CD8-positive, alpha-beta memory T cell (primary cell): ENCODE data around the gene SH2D7. TPM values are rescaled to one million over a fixed set of nuclear protein-coding genes. Genes with fewer than 3 reads are reported as not detected.

Experiments
- CTCF ChIA-PET: fragments of 350-600 bp; sonication (Branson Sonifier 250); formaldehyde crosslinking; loops from one replicate; lab custom pipeline; 2021; ENCODE audit warnings: antibody characterized with exemption; lab: Charles Lee
- POLR2A ChIA-PET: fragments of 350-600 bp; sonication (Branson Sonifier 250); formaldehyde crosslinking; loops from one replicate; lab custom pipeline; 2021; ENCODE audit warnings: antibody characterized with exemption; lab: Charles Lee
- DNase-seq, 5 donors: peaks; one replicate each; pipeline versions ENCODE4 v3.0.0 to v3.0.0-alpha.2; 2020 to 2022; ENCODE audit warnings: mixed read lengths in 1 of 5
- H3K27ac ChIP-seq: one replicate; pipeline ENCODE4 v1.7.0; 2013; ENCODE audit warnings: low read depth, mild to moderate bottlenecking, low read length, moderate library complexity
- H3K27me3 ChIP-seq: 2 replicates; pipeline ENCODE4 v1.7.0; 2013; ENCODE audit warnings: low read length, mild to moderate bottlenecking; ENCODE audit not compliant: insufficient read depth, poor library complexity, severe bottlenecking
- H3K36me3 ChIP-seq: 2 replicates; pipeline ENCODE4 v1.7.0; 2013; ENCODE audit warnings: mild to moderate bottlenecking, low read length, moderate library complexity; ENCODE audit not compliant: insufficient read depth
- H3K4me1 ChIP-seq: 2 replicates; pipeline ENCODE4 v1.7.0; 2013; ENCODE audit warnings: mild to moderate bottlenecking, low read length, moderate library complexity; ENCODE audit not compliant: insufficient read depth
- H3K4me3 ChIP-seq: 2 replicates; pipeline ENCODE4 v1.7.0; 2013; ENCODE audit warnings: mild to moderate bottlenecking, low read length
- H3K9me3 ChIP-seq: 2 replicates; pipeline ENCODE4 v1.7.0; 2013; ENCODE audit warnings: mild to moderate bottlenecking, low read length
- H3K27ac Mint-ChIP-seq, 8 donors: one replicate each; pipeline ENCODE4 v1.8.0; 2020 to 2021; ENCODE audit warnings: mixed read lengths in 8 of 8, mild to moderate bottlenecking in 6 of 8, inconsistent platforms in 3 of 8, moderate library complexity in 3 of 8
- H3K27me3 Mint-ChIP-seq, 2 donors: one replicate each; pipeline ENCODE4 v1.8.0; 2020 to 2021; ENCODE audit warnings: mixed read lengths in 2 of 2, mild to moderate bottlenecking in 1 of 2, moderate library complexity in 1 of 2
- H3K36me3 Mint-ChIP-seq, 3 donors: one replicate each; pipeline ENCODE4 v1.8.0; 2020 to 2021; ENCODE audit warnings: mixed read lengths in 3 of 3, inconsistent platforms in 1 of 3, mild to moderate bottlenecking in 1 of 3
- H3K4me1 Mint-ChIP-seq, 3 donors: one replicate each; pipeline ENCODE4 v1.8.0; 2020 to 2021; ENCODE audit warnings: mixed read lengths in 3 of 3, inconsistent platforms in 1 of 3, mild to moderate bottlenecking in 1 of 3
- H3K4me3 Mint-ChIP-seq, 7 donors: one replicate each; pipeline ENCODE4 v1.8.0; 2020 to 2021; ENCODE audit warnings: mixed read lengths in 7 of 7, mild to moderate bottlenecking in 6 of 7, moderate library complexity in 4 of 7, inconsistent platforms in 2 of 7
- H3K9me3 Mint-ChIP-seq, 5 donors: one replicate each; pipeline ENCODE4 v1.8.0; 2020 to 2022; ENCODE audit warnings: mixed read lengths in 5 of 5, mild to moderate bottlenecking in 3 of 5, moderate library complexity in 2 of 5, inconsistent platforms in 1 of 5
- polyA plus RNA-seq: library from polyadenylated mRNA; unstranded; fragments of 300-500 nt; fragmentation: Illumina TruSeq; gene quantifications from one replicate; pipeline ENCODE4 v1.2.3, GENCODE V29; 2021
- total RNA-seq, 2 experiments: library from RNA; stranded (reverse); gene quantifications; one replicate each; pipeline ENCODE4 v1.2.3, GENCODE V29; 2021

SH2D7 gene
- total and polyA plus RNA-seq, 3 experiments from 2014 or later: not detected

DNA sequence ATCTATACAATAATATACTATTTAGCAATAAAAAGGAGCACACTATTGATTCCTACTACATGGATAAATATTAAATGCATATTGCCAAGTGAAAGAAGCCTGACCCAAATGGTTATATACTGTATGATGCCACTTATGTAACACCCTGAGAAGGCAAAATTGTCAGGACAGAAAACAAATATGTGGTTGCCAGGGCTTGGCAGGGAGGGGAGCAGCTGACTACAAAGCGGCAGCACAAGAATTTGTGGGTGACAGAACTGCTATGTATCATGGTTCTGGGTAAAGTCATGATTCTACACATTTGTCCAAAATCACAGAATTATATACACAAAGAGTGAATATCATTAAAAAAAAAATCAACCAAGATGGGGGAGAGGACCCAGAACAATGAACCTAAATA is 37.4 kb upstream of the SH2D7 start:
- Mint-ChIP-seq H3K27ac (peak overlapping the region; percentile 87 to 99 (median 96)), H3K9me3 (no peaks in the 10 kb centered on the region), H3K4me1 (peaks cover 97 to 100% (median 99%) of the 10 kb centered on the region in 3 donors), H3K4me3 (peak overlapping the region; percentile 7 to 83 (median 75)), H3K36me3 (peaks cover 0 to 21% (median 2%) of the 10 kb centered on the region in 3 donors), H3K27me3 (no peaks in the 10 kb centered on the region)
- Histone ChIP-seq H3K4me3 (no peak overlapping the region), H3K4me1 (peaks cover 96% of the 10 kb centered on the region), H3K27me3 (no peaks in the 10 kb centered on the region), H3K36me3 (no peaks in the 10 kb centered on the region), H3K27ac (peak overlapping the region; percentile 64), H3K9me3 (no peaks in the 10 kb centered on the region)
- ChIA-PET POLR2A (interaction anchor here (0.8 to 2.3 kb wide), 3 partner anchors 10 to 20 kb away, joined by 3 to 8 read pairs (median 3); no protein-coding TSS in a partner anchor), CTCF (interaction anchor here (1.4 to 1.6 kb wide), 3 partner anchors 10 to 17 kb away, joined by 3 to 4 read pairs (median 4); no protein-coding TSS in a partner anchor)
- peak in 3 of 5 donors; percentile 22 to 80 (median 63) for DNase-seq

DNA sequence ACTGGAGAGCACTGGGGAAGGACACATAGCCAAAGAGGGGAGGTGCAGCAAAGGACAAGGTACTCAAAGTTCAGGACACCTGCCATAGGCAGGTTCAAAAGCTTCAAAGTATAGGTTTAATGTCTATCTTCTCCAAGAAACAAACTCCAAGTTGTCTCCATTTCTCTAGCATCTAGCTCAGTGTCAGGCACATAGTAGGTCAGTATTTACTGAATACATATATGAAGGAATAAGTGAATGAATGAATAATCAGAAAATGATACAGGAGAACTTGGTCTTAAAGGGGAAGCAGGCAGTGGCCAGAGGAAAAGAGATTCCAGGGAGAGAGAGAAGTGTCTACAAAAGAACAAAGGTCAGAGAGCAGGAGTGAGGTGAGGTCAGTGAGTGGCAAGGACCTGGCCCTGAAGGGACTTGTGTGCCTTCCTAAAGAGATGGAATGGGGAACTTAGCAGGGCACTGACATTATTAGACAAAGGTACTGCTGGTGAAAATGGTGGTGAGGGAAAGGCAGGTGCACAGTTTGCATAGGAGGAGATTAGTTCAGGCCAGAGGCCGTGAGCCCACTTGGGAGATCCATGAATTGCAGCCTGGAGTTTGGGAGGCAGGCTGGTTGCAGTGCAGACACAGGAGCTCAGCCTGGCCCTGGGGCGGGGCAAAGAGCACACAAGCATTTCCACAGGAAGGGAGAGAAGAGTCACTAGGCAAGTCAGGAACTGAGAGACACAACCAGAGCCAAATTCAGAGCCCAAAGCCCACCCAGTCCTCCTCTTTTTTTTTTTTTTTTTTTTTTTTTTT is 36.2 kb upstream of the SH2D7 start:
- Histone ChIP-seq H3K27ac (no peak overlapping the region), H3K9me3 (no peaks in the 10 kb centered on the region), H3K4me3 (peak overlapping the region; percentile 5), H3K36me3 (no peaks in the 10 kb centered on the region), H3K4me1 (peaks cover 96% of the 10 kb centered on the region), H3K27me3 (no peaks in the 10 kb centered on the region)
- H3K4me3 Mint-ChIP-seq: peak overlapping the region; percentile 16 to 83 (median 77)
- peak overlapping the region; percentile 87 to 99 (median 96) for H3K27ac Mint-ChIP-seq
- ChIA-PET CTCF (interaction anchor here (0.9 to 1.1 kb wide), 2 partner anchors 14 to 96 kb away, joined by 3 to 5 read pairs; no protein-coding TSS in a partner anchor), POLR2A (interaction anchor here (0.7 to 2.3 kb wide), 3 partner anchors 11 to 34 kb away, joined by 3 to 8 read pairs (median 7); no protein-coding TSS in a partner anchor)
- DNase-seq: peak in 1 of 5 donors; percentile 52
- H3K36me3 Mint-ChIP-seq: peaks cover 0 to 21% (median 2%) of the 10 kb centered on the region in 3 donors
- H3K9me3 Mint-ChIP-seq: no peaks in the 10 kb centered on the region
- H3K27me3 Mint-ChIP-seq: no peaks in the 10 kb centered on the region
- H3K4me1 Mint-ChIP-seq: peaks cover 90 to 95% (median 94%) of the 10 kb centered on the region in 3 donors

GRCh38 chr15:78056714-78057269 is 35.6 kb upstream of the SH2D7 start:
- no peaks in the 10 kb centered on the region for H3K9me3 ChIP-seq
- Mint-ChIP-seq H3K27ac (peak overlapping the region; percentile 87 to 99 (median 96)), H3K4me1 (peaks cover 85 to 91% (median 87%) of the 10 kb centered on the region in 3 donors), H3K9me3 (no peaks in the 10 kb centered on the region), H3K36me3 (peaks cover 0 to 21% (median 2%) of the 10 kb centered on the region in 3 donors), H3K4me3 (peak overlapping the region in 6 of 7 donors; percentile 74 to 83 (median 78)), H3K27me3 (no peaks in the 10 kb centered on the region)
- DNase-seq: peak in 1 of 5 donors; percentile 54
- H3K27me3 ChIP-seq: no peaks in the 10 kb centered on the region
- H3K4me1 ChIP-seq: peaks cover 91% of the 10 kb centered on the region
- H3K36me3 ChIP-seq: no peaks in the 10 kb centered on the region
- peak overlapping the region; percentile 5 for H3K4me3 ChIP-seq
- H3K27ac ChIP-seq: no peak overlapping the region
- ChIA-PET CTCF (interaction anchor here (0.9 to 1.1 kb wide), 2 partner anchors 15 to 97 kb away, joined by 3 to 5 read pairs; no protein-coding TSS in a partner anchor), POLR2A (interaction anchor here (0.7 to 2.3 kb wide), 2 partner anchors 22 to 35 kb away, joined by 7 to 8 read pairs; no protein-coding TSS in a partner anchor)

- Histone ChIP-seq H3K27me3 (no peaks in the 10 kb centered on the region), H3K4me3 (no peak overlapping the region), H3K27ac (no peak overlapping the region), H3K4me1 (peaks cover 91% of the 10 kb centered on the region), H3K36me3 (no peaks in the 10 kb centered on the region), H3K9me3 (no peaks in the 10 kb centered on the region)
- Mint-ChIP-seq H3K36me3 (peaks cover 0 to 14% (median under 1%) of the 10 kb centered on the region in 3 donors), H3K9me3 (no peaks in the 10 kb centered on the region), H3K4me3 (peak overlapping the region in 1 of 7 donors; percentile 16), H3K4me1 (peaks cover 77 to 82% (median 81%) of the 10 kb centered on the region in 3 donors), H3K27me3 (no peaks in the 10 kb centered on the region), H3K27ac (peak overlapping the region; percentile 77 to 99 (median 84))
- ChIA-PET POLR2A (interaction anchor here (0.5 to 2.2 kb wide), 2 partner anchors 10 to 12 kb away, joined by 3 to 8 read pairs; no protein-coding TSS in a partner anchor), CTCF (interaction anchor here (2.4 to 2.8 kb wide), 2 partner anchors 11 to 51 kb away, joined by 9 to 13 read pairs; no protein-coding TSS in a partner anchor)
- DNase-seq: peak in 1 of 5 donors; percentile 8
These were observed 34.6 kb upstream of the SH2D7 start for GRCh38 chr15:78057803-78058202.

DNA sequence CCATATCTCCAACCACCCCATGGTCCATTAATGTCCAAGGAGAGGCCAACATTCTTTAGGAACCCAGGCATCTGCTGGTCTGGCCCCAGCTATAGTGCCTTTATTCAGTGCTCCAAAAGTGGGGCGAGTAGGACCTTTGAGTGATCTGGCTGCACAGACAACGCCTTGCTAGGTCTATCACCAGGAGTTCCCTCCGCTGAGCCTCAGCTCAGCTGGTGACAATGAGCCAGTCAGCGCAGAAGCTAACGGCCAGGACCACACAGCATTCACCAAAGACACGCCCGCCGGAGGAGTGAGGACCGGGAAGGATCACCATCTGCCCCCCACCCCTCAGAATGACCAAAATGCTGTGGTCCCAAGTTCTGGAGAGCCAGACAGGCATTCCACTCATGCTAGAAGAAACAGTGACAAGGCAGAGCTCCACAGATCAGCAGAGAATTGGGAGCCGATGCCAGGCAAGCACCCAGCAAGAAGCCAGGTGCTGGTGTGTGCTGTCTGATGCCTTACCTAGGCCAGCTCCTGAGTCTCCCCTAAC is 33.9 kb upstream of the SH2D7 start:
- H3K9me3 ChIP-seq: no peaks in the 10 kb centered on the region
- peaks cover 70 to 75% (median 74%) of the 10 kb centered on the region in 3 donors for H3K4me1 Mint-ChIP-seq
- peaks cover 91% of the 10 kb centered on the region for H3K4me1 ChIP-seq
- peaks cover 0 to 7% (median 0%) of the 10 kb centered on the region in 3 donors for H3K36me3 Mint-ChIP-seq
- peak in 1 of 5 donors; percentile 25 for DNase-seq
- CTCF ChIA-PET: interaction anchor here (1.1 to 2.9 kb wide), 5 partner anchors 8 to 50 kb away, joined by 3 to 15 read pairs (median 13); no protein-coding TSS in a partner anchor
- H3K36me3 ChIP-seq: no peaks in the 10 kb centered on the region
- H3K27me3 ChIP-seq: no peaks in the 10 kb centered on the region
- peak overlapping the region in 5 of 7 donors; percentile 3 to 19 (median 16) for H3K4me3 Mint-ChIP-seq
- H3K27ac Mint-ChIP-seq: peak overlapping the region; percentile 77 to 99 (median 86)
- H3K4me3 ChIP-seq: no peak overlapping the region
- POLR2A ChIA-PET: interaction anchor here (0.5 to 2.2 kb wide), 5 partner anchors 8 to 18 kb away, joined by 3 to 8 read pairs (median 3); no protein-coding TSS in a partner anchor
- no peak overlapping the region for H3K27ac ChIP-seq
- H3K9me3 Mint-ChIP-seq: no peaks in the 10 kb centered on the region
- no peaks in the 10 kb centered on the region for H3K27me3 Mint-ChIP-seq

DNA sequence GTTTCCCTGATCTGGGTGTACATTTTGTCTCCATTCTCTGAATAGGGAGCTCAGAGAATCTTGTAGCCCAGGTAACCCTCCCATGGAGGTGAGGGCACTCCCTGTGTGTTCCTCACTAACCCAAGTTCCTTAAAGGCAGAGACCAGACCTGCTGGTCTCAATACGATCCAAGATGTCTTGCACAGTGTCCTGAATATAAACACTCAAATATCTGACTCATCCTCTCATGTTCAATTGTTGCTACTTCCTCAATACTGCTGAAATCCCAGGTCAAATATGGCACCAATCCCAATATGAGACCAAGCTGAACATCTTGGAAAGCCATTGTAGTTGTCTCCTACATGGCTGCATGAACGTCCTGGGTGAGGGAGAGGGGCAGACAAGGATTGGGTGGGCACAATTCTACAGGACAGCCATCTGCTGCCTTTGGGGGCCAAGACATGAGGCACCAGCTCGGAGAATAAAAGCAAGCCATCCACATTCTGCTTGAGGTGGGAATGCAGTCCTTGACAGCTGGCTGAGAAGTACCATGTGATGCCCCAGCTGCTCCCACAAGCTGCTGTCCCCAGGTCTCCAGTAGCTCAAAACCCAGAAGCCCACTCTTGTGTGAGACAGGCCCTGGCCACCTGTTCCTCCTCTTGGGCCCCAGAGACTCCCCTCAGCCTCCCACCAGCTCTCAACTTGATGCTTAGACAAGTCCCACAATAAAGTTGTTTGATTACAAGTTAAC is 33.1 kb upstream of the SH2D7 start:
- peak overlapping the region in 4 of 7 donors; percentile 6 to 19 (median 12) for H3K4me3 Mint-ChIP-seq
- no peaks in the 10 kb centered on the region for H3K27me3 Mint-ChIP-seq
- no peaks in the 10 kb centered on the region for H3K36me3 Mint-ChIP-seq
- H3K9me3 Mint-ChIP-seq: no peaks in the 10 kb centered on the region
- Histone ChIP-seq H3K4me3 (no peak overlapping the region), H3K4me1 (peaks cover 94% of the 10 kb centered on the region), H3K9me3 (no peaks in the 10 kb centered on the region), H3K27me3 (no peaks in the 10 kb centered on the region), H3K27ac (no peak overlapping the region), H3K36me3 (no peaks in the 10 kb centered on the region)
- peak overlapping the region; percentile 76 to 89 (median 82) for H3K27ac Mint-ChIP-seq
- ChIA-PET CTCF (interaction anchor here (0.9 to 2.9 kb wide), 7 partner anchors 8 to 136 kb away, joined by 3 to 15 read pairs (median 9); no protein-coding TSS in a partner anchor), POLR2A (interaction anchor here (0.5 to 2.2 kb wide), 4 partner anchors 9 to 18 kb away, joined by 3 to 8 read pairs (median 6); no protein-coding TSS in a partner anchor)
- H3K4me1 Mint-ChIP-seq: peaks cover 62 to 68% (median 66%) of the 10 kb centered on the region in 3 donors
- DNase-seq: peak in 1 of 5 donors; percentile 30
